GM13976 (cell line): ENCODE measurements around the gene ATG9A.
"Not testable (repeated sequence)": the region's sequence is repeated elsewhere in the genome, so short reads cannot be mapped to it uniquely, and the experiment has no call there.

Experiments used
- DNase-seq: peaks from one replicate; pipeline ENCODE4 v3.0.0; 2012; ENCODE audit warnings: low spot score
- in situ Hi-C: fragments of 300-500 bp; cut with MboI; formaldehyde crosslinking; loops from one replicate; pipeline ENCODE4 v1.12.0; 2022; ENCODE audit warnings: low sequenced_read_pairs, mixed read lengths, inconsistent platforms; ENCODE audit not compliant: unreplicated experiment
- TF ChIP-seq, protein P1 (sequence below): IDR thresholded peaks from 2 replicates; pipeline ENCODE4 v1.5.1; 2012; ENCODE audit warnings: borderline replicate concordance, mild to moderate bottlenecking; ENCODE audit not compliant: insufficient read depth; ENCODE audit errors: extremely low read depth, missing control alignments, control extremely low read depth

The ATG9A gene

DNA sequence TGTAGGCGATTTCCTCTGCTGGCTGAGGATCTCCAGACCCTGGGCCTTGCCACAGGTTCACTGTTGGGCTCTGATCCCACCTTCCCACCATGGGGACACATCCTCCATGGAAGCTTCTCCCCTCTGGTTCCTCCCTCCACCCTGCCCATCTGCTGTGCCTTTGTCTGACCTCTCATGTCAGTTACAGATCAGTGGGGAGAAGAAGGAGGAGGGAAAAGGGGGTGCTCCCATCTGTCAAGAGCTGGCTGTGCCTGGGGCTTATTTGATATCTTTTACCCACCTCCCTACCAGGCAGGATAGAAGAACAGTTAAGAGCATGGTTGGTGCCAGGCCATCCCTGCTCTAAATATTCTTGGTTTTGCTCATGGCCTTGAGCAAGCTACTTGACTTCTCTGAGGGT lies 37.5 kb upstream of the ATG9A start:
- TF ChIP-seq, protein P1, sequence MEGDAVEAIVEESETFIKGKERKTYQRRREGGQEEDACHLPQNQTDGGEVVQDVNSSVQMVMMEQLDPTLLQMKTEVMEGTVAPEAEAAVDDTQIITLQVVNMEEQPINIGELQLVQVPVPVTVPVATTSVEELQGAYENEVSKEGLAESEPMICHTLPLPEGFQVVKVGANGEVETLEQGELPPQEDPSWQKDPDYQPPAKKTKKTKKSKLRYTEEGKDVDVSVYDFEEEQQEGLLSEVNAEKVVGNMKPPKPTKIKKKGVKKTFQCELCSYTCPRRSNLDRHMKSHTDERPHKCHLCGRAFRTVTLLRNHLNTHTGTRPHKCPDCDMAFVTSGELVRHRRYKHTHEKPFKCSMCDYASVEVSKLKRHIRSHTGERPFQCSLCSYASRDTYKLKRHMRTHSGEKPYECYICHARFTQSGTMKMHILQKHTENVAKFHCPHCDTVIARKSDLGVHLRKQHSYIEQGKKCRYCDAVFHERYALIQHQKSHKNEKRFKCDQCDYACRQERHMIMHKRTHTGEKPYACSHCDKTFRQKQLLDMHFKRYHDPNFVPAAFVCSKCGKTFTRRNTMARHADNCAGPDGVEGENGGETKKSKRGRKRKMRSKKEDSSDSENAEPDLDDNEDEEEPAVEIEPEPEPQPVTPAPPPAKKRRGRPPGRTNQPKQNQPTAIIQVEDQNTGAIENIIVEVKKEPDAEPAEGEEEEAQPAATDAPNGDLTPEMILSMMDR, result no peak
- in situ Hi-C loops, result no loop called here
- no peak for DNase-seq

DNA sequence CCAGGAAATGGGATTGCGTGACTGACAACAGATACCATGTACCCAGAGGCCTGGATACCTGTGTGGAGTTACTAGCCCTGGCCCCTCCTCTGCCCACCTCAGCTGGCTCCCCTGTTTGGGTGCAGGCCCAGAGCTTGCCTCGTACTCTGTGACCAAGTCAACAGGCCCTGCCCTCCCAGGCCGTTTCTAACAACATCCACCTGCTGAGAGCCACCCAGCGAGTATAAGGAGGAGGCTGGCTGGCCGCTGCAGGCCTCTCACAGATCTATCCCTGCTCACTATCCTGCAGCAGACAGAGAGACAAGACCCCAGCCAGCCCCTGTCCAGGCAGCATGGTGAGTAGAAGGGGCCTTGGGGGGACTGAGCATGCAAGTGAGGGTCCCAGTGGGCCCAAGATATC lies 36.8 kb upstream of the ATG9A start:
- DNase-seq, result no peak

DNA sequence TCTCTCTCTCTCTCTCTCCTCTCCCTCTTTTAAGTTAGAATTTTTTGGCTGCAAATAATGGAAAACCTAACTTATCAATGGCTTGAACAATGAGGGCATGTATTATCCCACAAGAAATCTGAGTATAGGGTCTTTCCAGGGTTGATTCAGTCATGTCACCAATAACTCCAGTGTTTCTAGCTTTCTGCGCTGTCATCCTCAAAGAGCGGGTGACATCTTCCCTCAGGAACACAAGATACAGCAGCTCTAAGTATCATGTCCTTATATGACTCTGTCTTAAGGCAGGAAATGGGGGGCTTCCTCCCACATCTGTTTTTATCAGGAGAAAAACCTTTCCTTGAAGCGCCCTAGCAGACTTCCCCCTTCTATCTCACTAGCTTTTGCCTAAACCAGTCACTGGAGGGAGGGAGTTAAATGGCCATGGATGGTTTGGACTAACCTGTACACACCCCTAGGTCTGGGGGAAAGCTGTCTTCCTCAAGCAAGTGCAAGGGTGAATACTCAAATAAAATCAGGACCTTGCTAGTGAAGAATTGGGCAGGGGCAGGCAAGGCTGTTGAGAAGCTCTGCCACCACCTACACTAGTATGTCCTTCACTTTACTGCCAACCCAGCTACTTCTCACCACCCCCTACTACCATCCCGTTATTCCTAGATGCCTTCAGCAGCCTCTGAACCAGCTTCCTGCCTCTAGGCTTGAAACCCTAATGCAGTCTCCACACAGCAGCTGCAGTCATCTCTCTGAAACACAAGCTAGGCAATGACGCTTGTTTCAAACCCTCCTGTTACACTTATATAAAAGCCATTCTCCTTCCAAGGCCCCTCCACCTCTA lies 31.8 kb upstream of the ATG9A start:
- DNase-seq, result no peak
- in situ Hi-C loops, result no loop called here
- TF ChIP-seq, protein P1, result no peak

More for the DNA sequence above, 36.8 kb upstream of the ATG9A start:
- in situ Hi-C loops, result no loop called here
- TF ChIP-seq, protein P1, result no peak

DNA sequence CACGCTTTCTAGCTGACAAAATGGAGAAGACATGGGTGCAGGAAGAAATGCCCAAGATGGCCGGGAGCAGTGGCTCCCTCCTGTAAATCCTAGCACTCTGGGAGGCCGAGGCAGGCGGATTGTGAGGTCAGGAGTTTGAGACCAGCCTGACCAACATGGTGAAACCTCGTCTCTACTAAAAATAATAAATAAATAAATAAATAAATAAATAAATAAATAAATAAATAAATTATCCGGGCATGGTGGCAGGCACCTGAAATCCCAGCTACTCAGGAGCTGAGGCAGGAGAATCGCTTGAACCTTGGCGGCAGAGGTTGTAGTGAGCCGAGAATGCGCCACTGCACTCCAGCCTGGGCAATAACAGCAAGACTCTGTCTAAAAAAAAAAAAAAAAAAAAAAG lies 29.5 kb upstream of the ATG9A start:
- in situ Hi-C loops, DNase-seq: not testable (repeated sequence)

DNA sequence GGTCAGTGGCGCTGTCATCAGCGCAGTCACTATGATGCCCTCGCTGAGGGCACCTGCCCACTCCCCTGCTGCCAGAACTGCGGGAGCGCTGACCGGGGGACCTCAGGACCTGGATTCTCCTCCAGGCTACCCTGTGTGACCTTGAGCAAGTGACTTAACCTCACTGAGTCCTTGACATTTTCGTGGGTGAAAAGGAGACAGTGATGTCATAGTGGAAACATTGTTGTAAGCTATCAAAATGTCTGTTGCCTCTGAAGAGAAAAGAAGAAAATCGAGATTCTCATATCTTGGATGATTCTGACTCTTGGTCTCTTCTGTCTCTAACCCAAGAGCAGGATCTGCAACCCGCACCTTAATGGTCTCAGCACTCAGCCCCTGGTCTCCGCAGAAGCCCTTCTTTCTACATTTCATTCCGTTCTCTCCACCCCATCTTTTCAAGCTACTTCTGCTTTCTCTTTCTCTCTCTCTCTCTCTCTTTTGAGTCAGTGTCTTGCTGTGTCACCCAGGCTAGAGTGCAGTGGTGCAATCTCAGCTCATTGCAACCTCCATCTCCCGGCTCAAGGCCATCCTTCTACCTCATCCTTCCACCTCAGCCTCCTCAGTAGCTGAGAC lies 25.3 kb upstream of the ATG9A start:
- peak; percentile 56 for DNase-seq
- in situ Hi-C loops, result no loop called here
- TF ChIP-seq, protein P1, result no peak

DNA sequence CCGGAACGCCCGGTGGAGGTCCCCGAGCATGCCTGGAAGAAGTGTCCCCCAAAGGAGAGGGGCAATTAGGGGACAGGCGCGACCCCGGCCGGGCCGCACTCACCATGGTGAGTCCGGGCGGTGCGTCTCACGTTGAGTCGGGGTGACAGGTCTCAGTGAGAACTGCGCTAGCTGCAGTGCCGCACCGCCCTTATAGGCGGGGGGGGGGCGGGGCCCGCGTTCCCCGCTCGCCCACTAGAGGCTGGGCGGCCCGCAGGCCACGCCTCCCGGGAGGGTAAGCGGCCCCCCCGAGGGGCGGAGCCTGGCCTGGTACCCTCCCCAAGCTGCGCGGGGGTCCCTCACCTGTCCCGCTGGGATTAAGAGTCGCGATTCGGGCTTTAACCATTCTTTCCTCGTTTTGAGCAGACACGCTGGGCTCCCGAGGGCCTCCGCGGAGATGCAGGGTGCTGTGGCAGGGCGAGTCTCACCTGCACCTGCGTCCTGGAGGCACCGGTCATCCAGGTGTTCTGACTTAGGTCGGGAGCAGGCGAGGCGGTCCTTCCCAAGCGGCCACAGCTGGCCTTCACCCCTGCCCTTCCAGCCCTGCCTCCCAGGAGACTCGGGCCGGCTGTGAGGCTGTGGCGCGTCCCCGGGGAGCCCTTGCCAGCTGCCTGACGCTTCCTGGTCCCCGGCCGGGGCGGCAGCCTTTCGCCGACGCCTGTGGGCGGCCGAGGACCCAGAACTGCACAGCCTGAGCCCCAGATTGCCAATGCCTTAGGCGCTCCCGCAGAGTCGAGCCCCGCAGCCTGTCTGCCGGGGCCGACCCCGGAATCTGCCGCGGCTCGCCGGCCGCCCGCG lies 24.5 kb upstream of the ATG9A start, which contains the start of gene TUBA4A:
Gene TUBA4A (minus strand): TSS at position 166 of the 837 bp plus-strand sequence. CDS start 60 bp downstream, at position 106.
- peak; percentile 99 for DNase-seq
- TF ChIP-seq, protein P1, result no peak
- in situ Hi-C loops, result no loop called here
